Activated effector memory CD4-positive, alpha-beta T cell treated with Interleukin-2 at 50 U/mL for 16 hours (primary cell): ENCODE data around the gene LILRB5.
"Not testable (repeated sequence)": the region's sequence is repeated elsewhere in the genome, so short reads cannot be mapped to it uniquely, and the experiment has no call there.

Experiments used
- DNase-seq: peaks from one replicate; pipeline ENCODE4 v3.0.0-alpha.2; 2020

The LILRB5 gene

DNA sequence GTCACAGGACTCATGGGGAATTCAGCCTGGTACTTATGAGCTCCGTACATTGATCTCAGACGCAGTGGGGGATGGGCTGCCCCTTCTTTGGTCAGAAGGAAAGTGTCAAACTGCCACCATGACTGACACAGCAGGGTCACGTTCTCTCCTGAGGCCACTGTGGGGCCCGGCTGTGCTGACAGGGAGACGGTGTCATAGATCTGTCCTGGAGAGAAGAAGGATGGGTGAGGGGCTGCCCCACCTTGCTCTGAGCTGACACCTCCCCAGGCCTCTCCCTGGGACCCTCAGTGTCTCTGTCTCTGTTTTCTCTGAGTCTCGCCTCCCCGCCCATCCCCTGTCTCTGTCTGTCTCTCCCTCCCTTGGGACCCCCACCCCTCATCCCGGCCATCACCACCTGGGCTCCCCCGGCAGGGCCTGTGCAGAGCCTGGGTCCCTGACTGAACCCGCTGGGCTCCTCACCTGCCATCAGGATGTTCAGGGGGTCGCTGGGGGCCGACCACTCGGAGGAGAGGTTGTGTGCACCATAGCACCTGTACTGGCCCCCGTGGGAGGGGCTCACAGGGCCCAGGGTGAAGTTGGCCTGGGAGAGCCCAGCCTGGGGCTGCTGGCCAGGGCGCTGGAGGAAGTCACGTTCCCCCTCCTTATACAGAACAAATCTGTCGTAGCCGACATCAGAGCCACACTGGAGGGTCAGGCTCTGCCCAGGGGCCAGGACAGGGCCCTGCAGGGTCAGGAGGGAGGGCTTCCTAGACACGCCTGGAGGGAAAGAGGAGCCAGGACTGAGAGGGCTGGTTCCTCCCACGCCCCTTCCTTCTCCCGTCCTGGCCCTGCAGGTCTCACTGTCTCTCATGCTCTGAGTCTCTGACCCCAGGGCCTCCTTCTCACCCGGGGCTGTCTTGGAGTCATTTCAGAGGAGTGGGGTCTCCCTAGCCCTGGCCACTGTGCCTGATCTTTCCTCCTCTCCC is 16.4 kb downstream of the LILRB5 start:
- not testable (repeated sequence) for DNase-seq

GRCh38 chr19:54239491-54240371 is 17.3 kb downstream of the LILRB5 start:
- DNase-seq, result not testable (repeated sequence)

- DNase-seq, result no peak
These were observed 23.1 kb downstream of the LILRB5 start for GRCh38 chr19:54233941-54234340.

- peak; percentile 75 for DNase-seq
These were observed 25.8 kb downstream of the LILRB5 start for GRCh38 chr19:54231077-54231931.

GRCh38 chr19:54230031-54230430 is 27.0 kb downstream of the LILRB5 start:
- no peak for DNase-seq

DNA sequence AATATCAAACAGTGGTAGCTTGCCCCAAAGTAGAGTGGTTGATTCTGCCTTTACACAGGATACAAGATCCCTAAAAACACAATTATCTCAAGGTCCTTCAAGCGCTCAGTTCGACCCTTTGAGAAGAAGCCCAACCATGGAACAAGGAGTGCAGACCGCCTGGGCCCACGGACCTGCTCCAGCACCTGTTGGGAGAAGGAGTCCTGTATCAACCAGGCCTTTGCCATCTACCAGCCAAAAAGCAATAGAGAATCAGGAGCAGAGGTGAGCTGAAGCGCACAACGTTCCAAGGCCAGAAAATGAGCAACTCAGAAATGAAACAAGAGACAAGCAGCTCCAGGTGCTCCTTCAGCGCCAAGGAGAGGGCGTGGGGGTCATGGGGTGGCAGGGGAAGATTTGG is 27.9 kb downstream of the LILRB5 start:
- no peak for DNase-seq

DNA sequence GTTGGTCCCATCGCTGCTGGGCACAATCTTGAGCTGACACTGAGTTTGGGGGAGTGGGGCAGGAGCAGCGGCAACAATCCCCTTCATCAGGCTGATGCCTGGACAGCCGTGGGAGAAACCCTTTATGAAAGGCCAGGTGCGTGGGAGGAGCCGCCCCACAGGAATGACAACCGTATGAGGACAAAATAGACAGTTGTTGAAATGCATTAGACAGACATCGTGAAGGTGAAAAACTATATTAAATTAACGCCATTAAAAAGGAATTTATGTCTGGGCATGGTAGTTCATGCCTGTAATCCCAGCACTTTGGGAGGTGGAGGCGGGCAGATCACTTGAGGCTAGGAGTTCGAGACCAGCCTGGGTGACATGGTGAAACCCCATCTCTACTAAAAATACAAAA is 32.5 kb downstream of the LILRB5 start:
- not testable (repeated sequence) for DNase-seq

DNA sequence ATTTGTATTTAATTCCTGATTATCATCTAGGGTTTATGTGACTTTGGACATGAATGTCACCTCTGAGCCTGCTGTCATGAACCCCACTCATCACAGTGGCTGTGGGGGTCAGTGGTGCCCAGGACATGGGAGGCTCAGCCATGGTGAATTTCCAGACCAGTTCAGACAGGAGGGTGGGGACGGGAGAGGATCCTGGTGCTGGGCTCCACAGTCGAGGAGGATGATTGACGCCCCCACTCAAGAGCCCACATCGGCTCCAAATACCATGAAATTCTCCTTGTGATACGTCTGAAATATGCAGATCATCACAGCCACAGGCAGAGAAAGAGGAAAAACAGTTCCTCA is 33.2 kb downstream of the LILRB5 start:
- DNase-seq, result not testable (repeated sequence)

DNA sequence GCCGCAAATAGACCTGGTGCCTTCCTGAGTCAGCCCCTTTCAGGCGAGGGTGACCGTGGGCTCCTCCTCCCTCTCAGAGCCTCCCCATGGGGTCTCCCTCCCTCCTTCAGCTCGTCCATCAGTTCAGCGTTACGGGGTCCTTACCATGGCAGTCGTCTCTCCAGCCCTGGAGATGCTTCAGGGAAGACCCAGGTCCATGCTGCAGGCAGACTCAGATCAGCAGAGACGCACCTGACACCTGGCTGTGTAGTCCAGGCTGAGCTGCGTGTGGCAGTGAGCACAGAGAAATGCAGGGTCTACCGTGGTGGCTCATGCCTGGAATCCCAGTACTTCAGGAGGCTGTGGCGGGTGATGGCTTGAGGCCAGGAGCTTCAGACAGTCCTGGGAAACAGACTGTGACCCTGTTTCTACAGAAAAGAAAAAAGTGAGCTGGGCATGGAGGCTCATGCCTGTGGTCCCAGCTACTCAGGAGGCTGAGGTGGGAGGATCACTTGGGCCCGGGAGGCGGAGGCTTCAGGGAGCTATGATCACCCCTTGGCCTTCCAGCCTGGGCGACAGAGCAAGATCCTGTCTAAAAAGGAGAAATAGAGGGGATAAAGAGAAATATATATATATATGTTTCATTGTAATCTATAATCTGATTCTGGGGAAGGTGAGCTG is 33.7 kb downstream of the LILRB5 start:
- not testable (repeated sequence) for DNase-seq

DNA sequence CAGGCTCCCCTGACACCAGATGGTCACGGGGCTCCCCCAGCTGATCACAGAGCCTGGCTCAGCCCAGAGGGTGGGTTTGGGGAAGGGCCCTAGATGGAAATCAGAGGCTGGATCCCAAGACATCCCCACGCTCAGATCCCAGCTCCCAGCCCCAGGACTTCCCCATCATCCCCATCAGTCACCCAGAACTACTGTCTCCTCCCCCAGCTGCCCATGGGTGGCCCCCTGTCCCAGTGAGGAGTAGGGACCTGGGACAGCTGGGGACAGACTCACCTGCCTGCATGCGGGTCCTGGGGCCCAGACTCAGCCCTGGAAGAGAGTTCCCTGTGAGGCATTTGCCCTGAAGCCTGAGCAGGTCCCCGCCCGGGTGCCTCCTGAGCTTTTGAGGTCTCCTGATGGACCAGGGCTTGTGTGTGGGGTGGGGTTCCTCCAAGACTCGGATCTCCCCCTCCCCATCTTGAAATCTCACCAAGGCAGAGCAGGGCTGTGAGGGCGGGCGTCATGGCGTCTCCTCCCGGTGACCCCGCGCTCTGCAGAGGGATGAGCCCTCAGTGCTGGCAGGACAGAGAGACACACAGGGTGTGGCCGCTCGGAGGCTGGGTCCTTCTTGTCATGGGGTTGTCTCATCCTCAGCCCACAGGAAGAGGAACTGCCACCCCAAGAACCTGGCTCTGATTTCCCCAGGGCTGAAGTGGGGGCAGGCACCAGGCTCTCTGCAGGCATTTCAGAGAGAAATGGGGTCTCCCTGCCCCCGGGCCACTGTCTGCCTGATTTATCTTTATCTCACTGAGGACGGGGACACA is 34.4 kb downstream of the LILRB5 start, which contains the start of gene LILRB3:
Gene LILRB3, minus strand, starts transcription at position 534 of the 803 bp plus-strand sequence. Its CDS starts 31 bp downstream, at position 503.
- DNase-seq, result not testable (repeated sequence)

DNA sequence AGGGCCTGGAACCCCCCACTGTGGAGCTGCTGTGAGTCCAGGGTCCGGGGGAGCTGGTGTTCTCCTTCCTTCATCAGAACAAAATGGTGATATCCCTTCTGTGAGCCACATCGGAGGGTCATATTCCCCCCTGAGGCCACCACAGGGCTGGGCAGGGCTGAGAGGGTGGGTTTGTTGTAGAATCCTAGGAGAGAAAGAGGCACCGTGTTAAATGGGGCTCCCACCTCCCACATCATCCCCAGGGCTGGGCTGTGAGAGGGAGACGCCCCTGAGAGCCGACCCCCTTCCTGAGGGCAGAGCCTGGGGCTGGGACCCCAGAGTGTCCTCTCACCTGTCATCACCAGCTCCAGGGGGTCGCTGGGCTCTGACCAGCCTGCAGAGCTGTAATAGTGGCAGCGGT is 35.1 kb downstream of the LILRB5 start:
- DNase-seq, result not testable (repeated sequence)

GRCh38 chr19:54219702-54220101 is 37.4 kb downstream of the LILRB5 start:
- DNase-seq, result not testable (repeated sequence)

DNA sequence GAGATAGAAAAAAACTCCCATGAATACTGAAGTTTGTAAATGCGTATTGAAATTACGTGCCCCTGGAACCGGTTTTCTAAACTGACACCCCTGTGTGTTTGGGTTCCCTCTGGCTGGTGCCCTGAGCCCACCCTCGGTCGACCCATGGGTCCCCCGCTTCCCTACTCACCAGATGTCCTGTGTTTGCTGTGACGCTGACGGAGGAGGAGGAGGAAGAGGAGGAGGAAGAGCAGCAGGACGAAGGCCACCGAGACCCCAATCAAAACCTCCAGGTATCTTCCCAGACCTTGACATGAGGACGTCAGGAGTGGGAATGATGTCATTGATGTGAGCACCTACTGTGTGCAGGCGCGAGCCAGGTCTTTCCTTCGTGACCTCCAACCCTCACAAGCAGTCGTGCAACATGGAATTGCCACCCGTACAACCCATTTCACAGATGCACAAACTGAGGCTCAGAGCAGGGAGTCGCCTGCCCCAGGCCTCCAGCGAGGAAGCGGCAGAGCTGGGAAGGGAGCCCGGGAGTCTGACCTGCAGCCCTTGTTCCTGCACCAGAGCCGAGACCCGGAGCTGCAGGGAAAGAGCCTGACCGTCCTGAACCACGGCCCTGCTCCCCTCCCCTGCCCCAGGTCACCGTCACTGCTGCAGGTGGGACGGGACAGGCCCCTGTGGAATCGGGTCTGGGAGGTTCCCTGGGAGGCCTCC is 38.0 kb downstream of the LILRB5 start:
- DNase-seq, result no peak

- no peak for DNase-seq
These were observed 38.8 kb downstream of the LILRB5 start for GRCh38 chr19:54218259-54218658.

- not testable (repeated sequence) for DNase-seq
These were observed 39.4 kb downstream of the LILRB5 start for GRCh38 chr19:54217517-54218247.

- no peak for DNase-seq
These were observed 40.2 kb downstream of the LILRB5 start for GRCh38 chr19:54216869-54217268.

DNA sequence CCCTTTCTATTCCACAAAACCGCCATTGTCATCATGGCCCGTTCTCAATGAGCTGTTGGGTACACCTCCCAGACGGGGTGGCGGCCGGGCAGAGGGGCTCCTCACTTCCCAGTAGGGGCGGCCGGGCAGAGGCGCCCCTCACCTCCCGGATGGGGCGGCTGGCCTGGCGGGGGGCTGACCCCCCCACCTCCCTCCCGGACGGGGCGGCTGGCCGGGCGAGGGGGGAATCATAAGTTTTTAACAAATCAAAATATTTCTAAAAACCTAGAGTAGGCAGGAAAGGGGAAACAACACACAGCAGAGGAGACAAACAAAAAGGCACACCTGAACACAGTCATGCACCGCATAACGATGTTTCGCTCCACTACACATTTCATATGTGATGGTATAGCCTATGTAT is 42.3 kb downstream of the LILRB5 start:
- not testable (repeated sequence) for DNase-seq

- DNase-seq, result not testable (repeated sequence)
These were observed 42.9 kb downstream of the LILRB5 start for GRCh38 chr19:54214217-54214616.

DNA sequence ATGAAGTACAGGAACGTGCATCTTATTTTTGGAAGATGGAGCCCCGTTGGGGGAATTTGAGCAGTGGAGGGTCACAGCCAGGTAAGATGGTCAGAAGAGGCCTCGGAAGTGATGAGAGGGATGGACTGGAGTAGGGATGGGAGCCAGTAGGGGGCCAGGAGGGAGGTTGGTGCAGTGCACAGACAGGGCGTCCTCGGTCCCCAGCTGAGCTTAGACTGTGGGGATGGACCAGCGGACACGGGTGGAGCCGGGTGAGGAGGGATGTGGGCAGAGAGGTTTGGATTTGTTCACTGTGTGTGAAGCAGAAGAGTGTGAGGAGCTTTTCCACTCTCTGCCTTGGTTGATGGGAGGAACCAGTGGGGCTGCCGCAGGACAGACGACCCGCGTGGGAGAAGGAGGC is 45.8 kb downstream of the LILRB5 start:
- no peak for DNase-seq
